ENCODE data around the gene CALD1. TPM values are rescaled to one million over a fixed set of nuclear protein-coding genes. Genes with fewer than 3 reads are reported as not detected.

The CALD1 gene
- total and polyA plus RNA-seq, 4 donors: 658 to 1,700 (median 1,168) TPM

DNA sequence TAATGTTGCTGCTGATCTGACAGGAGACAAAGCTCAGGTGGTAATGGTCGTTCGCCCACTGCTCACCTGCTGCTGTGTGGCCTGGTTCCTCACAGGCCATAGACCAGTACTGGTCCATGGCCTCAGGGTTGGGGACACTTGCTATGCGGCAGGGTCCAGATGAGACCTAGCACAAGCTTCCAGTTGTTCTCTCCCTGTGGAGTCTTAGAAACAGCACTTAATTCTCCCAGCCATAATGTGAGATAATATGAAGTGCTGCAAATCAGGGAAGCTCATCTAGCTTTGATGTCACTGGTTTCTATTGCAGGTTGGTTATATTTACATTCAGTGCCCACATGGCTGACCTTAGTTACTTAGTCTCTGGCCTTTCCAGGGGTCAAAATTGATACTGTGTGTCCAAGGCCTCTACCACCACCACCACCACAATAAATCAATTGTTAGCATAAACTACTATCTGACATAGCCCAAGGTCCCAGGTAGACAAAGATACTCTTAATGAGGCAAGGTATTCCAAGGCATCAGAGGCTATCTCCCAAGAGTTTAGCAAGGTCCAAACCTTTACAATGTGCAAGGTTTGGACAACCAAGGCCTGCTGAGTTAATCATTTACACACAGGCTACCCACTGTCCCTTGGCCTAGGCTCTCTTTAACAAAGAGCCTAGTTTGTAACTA, 217.9 kb downstream of the CALD1 start:
- H3K4me1 ChIP-seq (ENCODE audit: control insufficient read depth in 1 of 2, insufficient read depth in 2 of 2, low read length in 2 of 2): peaks cover 7 to 8% of the 10 kb centered on the region in 2 donors
- intact Hi-C loops (cut with DNase I): no loop called here

GRCh38 chr7:134999136-134999535, 219.7 kb downstream of the CALD1 start:
- Histone ChIP-seq H3K27ac (ENCODE audit: low read depth in 1 of 2, low read length in 2 of 2) (no peak overlapping the region), H3K4me3 (ENCODE audit: low read length in 2 of 2) (no peak overlapping the region), H3K9me3 (ENCODE audit: control insufficient read depth, low read length) (no peaks in the 10 kb centered on the region), H3K27me3 (ENCODE audit: control insufficient read depth in 1 of 2, insufficient read depth in 2 of 2, low read length in 1 of 2) (no peaks in the 10 kb centered on the region), H3K36me3 (ENCODE audit: control insufficient read depth in 1 of 2, insufficient read depth in 2 of 2, low read length in 1 of 2) (no peaks in the 10 kb centered on the region), H3K4me1 (ENCODE audit: control insufficient read depth in 1 of 2, insufficient read depth in 2 of 2, low read length in 2 of 2) (peaks cover 4 to 6% of the 10 kb centered on the region in 2 donors)
- DNase-seq (no peak), ATAC-seq (ENCODE audit: low FRiP score) (no peak)
- intact Hi-C loops (cut with DNase I): no loop called here
- WGBS, 2 donors: 96 to 99% methylated on average over 3 of the region's 3 CpGs

More for the DNA sequence above, 217.9 kb downstream of the CALD1 start:
- Histone ChIP-seq H3K27ac (ENCODE audit: low read depth in 1 of 2, low read length in 2 of 2) (no peak overlapping the region), H3K9me3 (ENCODE audit: control insufficient read depth, low read length) (no peaks in the 10 kb centered on the region), H3K27me3 (ENCODE audit: control insufficient read depth in 1 of 2, insufficient read depth in 2 of 2, low read length in 1 of 2) (no peaks in the 10 kb centered on the region), H3K4me3 (ENCODE audit: low read length in 2 of 2) (no peak overlapping the region), H3K36me3 (ENCODE audit: control insufficient read depth in 1 of 2, insufficient read depth in 2 of 2, low read length in 1 of 2) (no peaks in the 10 kb centered on the region)
- ATAC-seq (ENCODE audit: low FRiP score) (no peak), DNase-seq (no peak)
- WGBS, 2 donors: 95 to 98% methylated on average over 3 of the region's 3 CpGs

- Histone ChIP-seq H3K4me3 (ENCODE audit: low read length in 2 of 2) (no peak overlapping the region), H3K27ac (ENCODE audit: low read depth in 1 of 2, low read length in 2 of 2) (no peak overlapping the region), H3K9me3 (ENCODE audit: control insufficient read depth, low read length) (no peaks in the 10 kb centered on the region), H3K27me3 (ENCODE audit: control insufficient read depth in 1 of 2, insufficient read depth in 2 of 2, low read length in 1 of 2) (no peaks in the 10 kb centered on the region), H3K4me1 (ENCODE audit: control insufficient read depth in 1 of 2, insufficient read depth in 2 of 2, low read length in 2 of 2) (no peaks in the 10 kb centered on the region), H3K36me3 (ENCODE audit: control insufficient read depth in 1 of 2, insufficient read depth in 2 of 2, low read length in 1 of 2) (no peaks in the 10 kb centered on the region)
- ATAC-seq (ENCODE audit: low FRiP score): no peak
- intact Hi-C loops (cut with DNase I): no loop called here
- WGBS, 2 donors: 93 to 97% methylated on average over 1 of the region's 1 CpG
- no peak for DNase-seq
Observed at GRCh38 chr7:135001390-135002165, 222.1 kb downstream of the CALD1 start.

GRCh38 chr7:135012229-135012628, 232.8 kb downstream of the CALD1 start:
- H3K4me3 ChIP-seq (ENCODE audit: low read length in 2 of 2): no peak overlapping the region
- ATAC-seq (ENCODE audit: low FRiP score): no peak
- no peak for DNase-seq
- H3K27ac ChIP-seq (ENCODE audit: low read depth in 1 of 2, low read length in 2 of 2): no peak overlapping the region
- no peaks in the 10 kb centered on the region for H3K36me3 ChIP-seq (ENCODE audit: control insufficient read depth in 1 of 2, insufficient read depth in 2 of 2, low read length in 1 of 2)
- no peaks in the 10 kb centered on the region for H3K4me1 ChIP-seq (ENCODE audit: control insufficient read depth in 1 of 2, insufficient read depth in 2 of 2, low read length in 2 of 2)
- no peaks in the 10 kb centered on the region for H3K9me3 ChIP-seq (ENCODE audit: control insufficient read depth, low read length)
- intact Hi-C loops (cut with DNase I): no loop called here
- H3K27me3 ChIP-seq (ENCODE audit: control insufficient read depth in 1 of 2, insufficient read depth in 2 of 2, low read length in 1 of 2): no peaks in the 10 kb centered on the region

Other genes with a start within 250 kb of the CALD1 start
- gene AKR1B15, start 230.5 kb upstream of the CALD1 start, total RNA-seq: under 1 TPM in 1 of 2 donors, not detected in 1; 0.33 TPM
- gene AKR1B15, start 230.5 kb upstream of the CALD1 start, polyA plus RNA-seq: not detected
- gene BPGM, start 132.8 kb upstream of the CALD1 start, total RNA-seq: 10 to 100 TPM; 10.5 to 15.7 TPM
- gene BPGM, start 132.8 kb upstream of the CALD1 start, polyA plus RNA-seq: 10 to 100 TPM; 18.2 to 27.7 TPM
- gene AGBL3, start 206.9 kb downstream of the CALD1 start, total RNA-seq: 1 to 10 TPM; 2.5 to 8.8 TPM
- gene AGBL3, start 206.9 kb downstream of the CALD1 start, polyA plus RNA-seq: 1 to 10 TPM; 2.6 to 3.7 TPM